HuH-7 (cell line): ENCODE data around the gene FAH.
A peak's percentile ranks its signal among the peaks of the same experiment; 100 is the strongest.

ENCODE experiments used
- DNase-seq: peaks from one replicate; pipeline ENCODE4 v3.0.0; 2011; ENCODE audit warnings: low spot score

Gene FAH

GRCh38 chr15:80174017-80174746, 21.4 kb downstream of the FAH start:
- no peak for DNase-seq

- no peak for DNase-seq
Observed at GRCh38 chr15:80175436-80175835, 22.6 kb downstream of the FAH start.

- no peak for DNase-seq
Observed at GRCh38 chr15:80176443-80176842, 23.6 kb downstream of the FAH start.

GRCh38 chr15:80177156-80177555, 24.4 kb downstream of the FAH start:
- DNase-seq: no peak

- DNase-seq: no peak
Observed at GRCh38 chr15:80179025-80179759, 26.4 kb downstream of the FAH start.

- no peak for DNase-seq
Observed at GRCh38 chr15:80179935-80180334, 27.1 kb downstream of the FAH start.

GRCh38 chr15:80180468-80180867, 27.7 kb downstream of the FAH start:
- DNase-seq: no peak

GRCh38 chr15:80180986-80181385, 28.2 kb downstream of the FAH start:
- no peak for DNase-seq

GRCh38 chr15:80182611-80183261, 29.9 kb downstream of the FAH start:
- no peak for DNase-seq

- no peak for DNase-seq
Observed at GRCh38 chr15:80183306-80183705, 30.5 kb downstream of the FAH start.

GRCh38 chr15:80183886-80184285, 31.1 kb downstream of the FAH start:
- DNase-seq: peak; percentile 61

- no peak for DNase-seq
Observed at GRCh38 chr15:80184554-80184953, 31.8 kb downstream of the FAH start.

GRCh38 chr15:80185152-80185551, 32.4 kb downstream of the FAH start:
- DNase-seq: no peak

GRCh38 chr15:80186066-80186465, 33.3 kb downstream of the FAH start:
- DNase-seq: no peak

GRCh38 chr15:80186597-80186996, 33.8 kb downstream of the FAH start:
- DNase-seq: no peak

GRCh38 chr15:80188251-80188650, 35.5 kb downstream of the FAH start:
- DNase-seq: no peak

GRCh38 chr15:80191198-80191597, 38.4 kb downstream of the FAH start:
- DNase-seq: no peak

GRCh38 chr15:80191897-80192595, 39.2 kb downstream of the FAH start:
- peak; percentile 88 for DNase-seq

- no peak for DNase-seq
Observed at GRCh38 chr15:80194186-80194585, 41.4 kb downstream of the FAH start.

GRCh38 chr15:80194914-80195313, 42.1 kb downstream of the FAH start:
- no peak for DNase-seq

- no peak for DNase-seq
Observed at GRCh38 chr15:80199366-80199765, 46.6 kb downstream of the FAH start.

GRCh38 chr15:80199869-80200268, 47.1 kb downstream of the FAH start:
- DNase-seq: no peak
